Endothelial cell of umbilical vein (primary cell): Measurements from ENCODE around the gene KDM5C. TPM values are rescaled to one million over a fixed set of nuclear protein-coding genes. Genes with fewer than 3 reads are reported as not detected.

ENCODE experiments used
- BruUV-seq: library from RNA; stranded (reverse); fragments of 400-500 nt; replicated peaks from 2 replicates; lab custom pipeline; 2021; lab: Mats Ljungman, UMichigan
- CTCF ChIA-PET: fragments of 300-600, 350-600 bp; sonication (Branson Sonifier 250); formaldehyde crosslinking; loops from one replicate; lab custom pipeline; 2021; ENCODE audit warnings: antibody characterized with exemption, inconsistent platforms; lab: Charles Lee
- POLR2A ChIA-PET: fragments of 300-600, 350-600 bp; sonication (Branson Sonifier 250); formaldehyde crosslinking; loops from one replicate; lab custom pipeline; 2021; ENCODE audit warnings: antibody characterized with exemption, inconsistent platforms; lab: Charles Lee
- DNase-seq: peaks from one replicate; pipeline ENCODE4 v3.0.0-alpha.2; 2011; ENCODE audit warnings: low read depth, low spot score
- FAIRE-seq: peaks from 2 replicates; lab custom pipeline; 2011; peaks lifted over from hg19 to GRCh38; lab: Jason Lieb, UNC
- H2AFZ ChIP-seq: 2 replicates; pipeline ENCODE4 v1.6.0; 2012; ENCODE audit warnings: low read depth, low read length, control low read depth, inconsistent platforms
- H3K27ac ChIP-seq: 2 replicates; pipeline ENCODE4 v1.5.1; 2011; ENCODE audit warnings: low read depth, mild to moderate bottlenecking, control low read depth, low read length, moderate library complexity; ENCODE audit not compliant: insufficient read depth
- H3K27me3 ChIP-seq, 2 experiments: 2 replicates each; pipeline versions ENCODE4 v1.6.0 to v1.6.1; 2011; ENCODE audit warnings: low read length in 2 of 2, mixed read lengths in 1 of 2; ENCODE audit not compliant: control insufficient read depth in 2 of 2, insufficient read depth in 2 of 2
- H3K36me3 ChIP-seq, 2 experiments: 2 replicates in 1 of 2; 3 replicates in 1 of 2; pipeline ENCODE4 v1.5.1; 2011; ENCODE audit warnings: low read length in 2 of 2, mild to moderate bottlenecking in 1 of 2, moderate library complexity in 1 of 2; ENCODE audit not compliant: control insufficient read depth in 2 of 2, insufficient read depth in 2 of 2; ENCODE audit errors: extremely low read depth in 1 of 2
- H3K4me1 ChIP-seq: 3 replicates; pipeline ENCODE4 v1.5.1; 2011; ENCODE audit warnings: mild to moderate bottlenecking, low read length; ENCODE audit not compliant: control insufficient read depth, insufficient read depth; ENCODE audit errors: extremely low read depth
- H3K4me2 ChIP-seq: 2 replicates; pipeline ENCODE4 v1.6.1; 2011; ENCODE audit warnings: low read length, control low read depth, mixed read lengths; ENCODE audit not compliant: insufficient read depth
- H3K4me3 ChIP-seq, 3 experiments: fragments of 200-600 bp in 1 of 3; sonication (generic), shearing (Covaris generic) in 1 of 3; replicated peaks in 1 of 3; 2 replicates each; pipeline ENCODE4 v1.5.1; 2011 to 2016; ENCODE audit warnings: control low read depth in 3 of 3, low read length in 3 of 3, mild to moderate bottlenecking in 2 of 3, inconsistent platforms in 1 of 3, low read depth in 1 of 3, moderate library complexity in 1 of 3; ENCODE audit not compliant: insufficient read depth in 1 of 3
- H3K79me2 ChIP-seq: 2 replicates; pipeline ENCODE4 v1.6.0; 2012; ENCODE audit warnings: low read length, inconsistent platforms; ENCODE audit not compliant: control insufficient read depth, insufficient read depth
- H3K9ac ChIP-seq: replicated peaks from 2 replicates; pipeline ENCODE3; 2011; ENCODE audit warnings: low read length, control low read depth; ENCODE audit not compliant: insufficient read depth; ENCODE audit errors: extremely low read depth
- H3K9me1 ChIP-seq: replicated peaks from 3 replicates; pipeline ENCODE4 v1.6.0; 2011; ENCODE audit warnings: mild to moderate bottlenecking, low read length; ENCODE audit not compliant: control insufficient read depth, insufficient read depth; ENCODE audit errors: extremely low read depth
- H3K9me3 ChIP-seq: replicated peaks from 2 replicates; pipeline ENCODE4 v1.5.1; 2012; ENCODE audit warnings: low read length, inconsistent platforms; ENCODE audit not compliant: control insufficient read depth, insufficient read depth
- H4K20me1 ChIP-seq: replicated peaks from 2 replicates; pipeline ENCODE3; 2011; ENCODE audit warnings: mild to moderate bottlenecking, low read length; ENCODE audit not compliant: control insufficient read depth, insufficient read depth; ENCODE audit errors: extremely low read depth
- JUN ChIP-seq: IDR thresholded peaks from 2 replicates; pipeline ENCODE4 v1.6.1; 2011; ENCODE audit warnings: borderline replicate concordance, low read depth; ENCODE audit not compliant: insufficient read length, insufficient read depth
- MYC ChIP-seq: IDR thresholded peaks from one replicate; pipeline ENCODE4 v1.6.1; 2011; ENCODE audit warnings: mild to moderate bottlenecking, low read depth, low read length
- POLR2A ChIP-seq: IDR thresholded peaks from 2 replicates; pipeline ENCODE4 v1.6.1; 2012; ENCODE audit warnings: low read depth, mild to moderate bottlenecking, control low read depth, low read length
- dilution Hi-C: fragments of 300-500 bp; cut with MboI; formaldehyde crosslinking; loops from one replicate; pipeline ENCODE4 v1.15.0; 2019; ENCODE audit warnings: low sequenced_read_pairs; ENCODE audit not compliant: extremely low pct_ligation_motif_present
- intact Hi-C: fragments of 100-400 bp; cut with micrococcal nuclease; formaldehyde crosslinking; loops from one replicate; pipeline ENCODE4 v1.10.0; 2022
- polyA plus RNA-seq, 4 experiments: library from polyadenylated mRNA; depleted of rRNA in 3 of 4; stranded (reverse) in 3 of 4; unstranded in 1 of 4; fragments of >200 nt; gene quantifications; 2 replicates each; pipeline versions ENCODE4 v1.2.1 to v1.2.3, GENCODE V29; 2011 to 2012; ENCODE audit warnings: missing spikeins in 1 of 4
- total RNA-seq: library from RNA; stranded (reverse); gene quantifications from 2 replicates; pipeline ENCODE4 v1.2.3, GENCODE V29; 2021

Gene KDM5C
- total and polyA plus RNA-seq, 2 donors (not counting 3 experiments of a cell fraction or from before 2014, with no cell fraction given), result 44.7 to 78.7 TPM

DNA sequence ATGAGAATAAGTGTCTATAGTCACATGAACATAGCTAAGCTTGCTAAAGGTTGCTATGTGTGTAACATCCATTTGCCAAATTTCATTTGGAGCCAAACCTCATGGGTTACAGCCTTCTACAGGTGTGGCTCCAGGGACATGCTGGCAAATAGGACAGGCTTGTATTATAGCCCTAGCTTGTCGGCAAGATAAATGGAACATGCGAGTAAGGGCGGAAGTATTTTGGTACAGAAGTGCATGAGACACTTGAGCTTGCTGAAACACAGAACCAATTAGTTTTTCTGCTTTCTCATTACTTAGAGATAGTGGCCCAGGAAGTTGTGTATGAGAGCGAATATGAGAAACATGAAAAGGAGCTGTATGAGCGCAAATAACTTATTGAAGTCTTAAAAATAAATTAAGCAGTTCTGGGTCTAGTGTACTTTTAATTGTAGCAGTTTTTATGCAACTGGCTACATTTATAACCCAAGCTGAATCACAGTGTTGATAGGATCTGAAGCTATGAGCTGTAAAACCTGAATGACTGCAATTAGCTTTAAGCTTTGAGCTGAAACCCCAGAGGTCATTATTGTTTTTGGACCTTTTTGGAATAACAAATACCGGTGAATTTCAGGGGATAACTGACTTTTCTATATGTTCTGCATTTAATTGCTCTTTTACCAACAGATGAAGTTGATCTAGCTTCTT, 64.6 kb downstream of the KDM5C start:
- Histone ChIP-seq H3K4me1 (no peaks in the 10 kb centered on the region), H3K27me3 (no peaks in the 10 kb centered on the region), H4K20me1 (no peaks in the 10 kb centered on the region), H3K9me3 (no peaks in the 10 kb centered on the region), H2AFZ (no peak overlapping the region), H3K4me3 (no peak overlapping the region), H3K27ac (no peak overlapping the region), H3K9ac (no peak overlapping the region), H3K36me3 (no peaks in the 10 kb centered on the region), H3K79me2 (no peaks in the 10 kb centered on the region), H3K9me1 (no peaks in the 10 kb centered on the region), H3K4me2 (no peak overlapping the region)
- DNase-seq (no peak), FAIRE-seq (no peak)
- intact Hi-C loops, result no loop called here
- POLR2A ChIA-PET, result no interaction called here
- TF ChIP-seq MYC (no peak), POLR2A (no peak)
- CTCF ChIA-PET, result no interaction called here
- dilution Hi-C loops, result no loop called here
- BruUV-seq, result no TSS peak

- H3K9me3 ChIP-seq, result no peaks in the 10 kb centered on the region
- FAIRE-seq, result no peak
- no peaks in the 10 kb centered on the region for H4K20me1 ChIP-seq
- dilution Hi-C loops, result no loop called here
- TF ChIP-seq JUN (no peak), POLR2A (no peak)
- H3K79me2 ChIP-seq, result no peaks in the 10 kb centered on the region
- no TSS peak for BruUV-seq
- intact Hi-C loops, result no loop called here
- H3K4me2 ChIP-seq, result no peak overlapping the region
- no peak overlapping the region for H3K9ac ChIP-seq
- H2AFZ ChIP-seq, result no peak overlapping the region
- POLR2A ChIA-PET, result no interaction called here
- H3K27me3 ChIP-seq, result no peaks in the 10 kb centered on the region
- H3K4me1 ChIP-seq, result no peaks in the 10 kb centered on the region
- CTCF ChIA-PET, result no interaction called here
- H3K27ac ChIP-seq, result no peak overlapping the region
- DNase-seq, result no peak
- H3K9me1 ChIP-seq, result no peaks in the 10 kb centered on the region
- H3K36me3 ChIP-seq, result no peaks in the 10 kb centered on the region
- no peak overlapping the region for H3K4me3 ChIP-seq
These were observed 65.8 kb downstream of the KDM5C start for GRCh38 chrX:53159184-53159583.
